ENCODE results near the gene SETD1A.

GRCh38 chr16:30954993-30955392 is 2.6 kb upstream of the SETD1A start:
- TF ChIP-seq CTCF (IDR thresholded peaks at IDR 0.05) (no peak), POLR2AphosphoS5 (IDR thresholded peaks at IDR 0.05) (no peak), EP300 (IDR thresholded peaks at IDR 0.05) (no peak)

Data from upper lobe of left lung (tissue), 4 donors.